ENCODE measurements around the gene P2RY4. TPM values are rescaled to one million over a fixed set of nuclear protein-coding genes. Genes with fewer than 3 reads are reported as not detected.

The P2RY4 gene
- total and polyA plus RNA-seq, 2 of the 4 experiments (the other 2 are of a cell fraction), result 0.14 TPM; not detected in 1

DNA sequence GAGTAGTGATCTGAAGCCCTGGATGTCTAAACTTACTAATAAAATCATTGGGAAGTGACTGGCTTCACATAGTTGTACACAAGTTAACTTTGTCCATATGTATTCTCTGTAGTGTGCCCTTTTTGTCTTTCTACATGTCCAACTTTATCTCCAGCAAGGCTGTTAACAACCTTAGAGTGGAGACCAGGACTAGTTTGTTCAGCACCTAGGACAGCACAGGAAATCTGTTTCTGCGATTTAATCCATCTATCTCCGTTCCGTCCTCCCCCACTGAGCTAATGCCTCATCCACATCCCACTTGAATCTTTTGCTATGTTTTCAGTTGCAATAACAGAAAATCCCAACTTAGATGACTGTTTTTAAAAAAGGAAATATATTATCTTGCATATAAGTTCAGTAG, 4.8 kb upstream of the P2RY4 start:
- no CpG with 5 or more reads among the region's 3 CpGs for WGBS, 2 experiments (ENCODE audit: extremely low coverage in 2 of 2, insufficient read length in 1 of 2)
- CTCF ChIA-PET, result no interaction called here
- intact Hi-C loops (cut with micrococcal nuclease), result no loop called here

More for the DNA sequence above, 4.8 kb upstream of the P2RY4 start:
- Histone ChIP-seq H3K9me1 (ENCODE audit: insufficient read depth, low read length) (no peaks in the 10 kb centered on the region), H4K5ac (ENCODE audit: low read depth, low read length) (no peak overlapping the region), H4K20me1 (ENCODE audit: insufficient read depth, low read length) (no peaks in the 10 kb centered on the region), H3K27ac (ENCODE audit: insufficient read depth, low read length) (no peak overlapping the region), H3K27me3 (ENCODE audit: control insufficient read depth, insufficient read depth, low read length) (peaks cover 11% of the 10 kb centered on the region), H2AK9ac (replicated peaks; ENCODE audit: low read depth, low read length, poor library complexity) (no peak overlapping the region), H3K4me1 (ENCODE audit: control insufficient read depth, insufficient read depth, low read length) (no peaks in the 10 kb centered on the region), H3K9me3 (ENCODE audit: control insufficient read depth, insufficient read depth, low read length) (no peaks in the 10 kb centered on the region), H2BK15ac (ENCODE audit: low read depth, low read length) (no peak overlapping the region), H4K91ac (ENCODE audit: insufficient read depth, low read depth, low read length) (no peak overlapping the region), H2BK120ac (ENCODE audit: low read depth, low read length) (no peak overlapping the region), H3K4me3 (ENCODE audit: insufficient read depth, low read depth, low read length) (no peak overlapping the region), H3K4ac (ENCODE audit: low read depth, low read length) (no peak overlapping the region), H2BK20ac (ENCODE audit: low read depth, low read length) (no peak overlapping the region), H3K18ac (ENCODE audit: low read depth, low read length) (no peak overlapping the region), H3K4me2 (ENCODE audit: low read depth, low read length) (no peak overlapping the region), H3K14ac (replicated peaks; ENCODE audit: low read depth, low read length) (no peak overlapping the region), H3K9ac (ENCODE audit: low read depth, low read length) (no peak overlapping the region), H3K23ac (ENCODE audit: low read depth, low read length) (no peak overlapping the region), H2AFZ (replicated peaks; ENCODE audit: low read length, poor library complexity) (no peak overlapping the region), H3K36me3 (ENCODE audit: control insufficient read depth, insufficient read depth, low read length) (no peaks in the 10 kb centered on the region), H4K8ac (ENCODE audit: low read depth in 2 of 2, low read length in 2 of 2) (no peak overlapping the region), H3K79me1 (ENCODE audit: low read depth in 1 of 2, low read length in 2 of 2) (no peaks in the 10 kb centered on the region), H2BK5ac (ENCODE audit: low read depth, low read length, poor library complexity, severe bottlenecking) (no peak overlapping the region), H3K56ac (ENCODE audit: extremely low read depth, insufficient read depth, low read length) (no peak overlapping the region), H2AK5ac (ENCODE audit: low read depth, low read length) (no peak overlapping the region)
- no TSS peak for BruUV-seq (replicated peaks)
- POLR2A ChIA-PET (ENCODE audit: unreplicated experiment), result no interaction called here
- no peak for DNase-seq
- TF ChIP-seq CHD1 (IDR thresholded peaks at IDR 0.05; ENCODE audit: low read depth, low read length) (no peak), MAZ (IDR thresholded peaks at IDR 0.05; ENCODE audit: borderline replicate concordance, low read depth, low read length) (no peak), CEBPB (IDR thresholded peaks at IDR 0.05; ENCODE audit: low read depth, low read length) (no peak), MXI1 (IDR thresholded peaks at IDR 0.05; ENCODE audit: borderline replicate concordance, low read depth, low read length) (no peak), FOS (IDR thresholded peaks at IDR 0.05; ENCODE audit: low read depth, low read length) (no peak), RCOR1 (IDR thresholded peaks at IDR 0.05; ENCODE audit: insufficient replicate concordance, low read length) (no peak)
- TF ChIP-seq, protein P1, sequence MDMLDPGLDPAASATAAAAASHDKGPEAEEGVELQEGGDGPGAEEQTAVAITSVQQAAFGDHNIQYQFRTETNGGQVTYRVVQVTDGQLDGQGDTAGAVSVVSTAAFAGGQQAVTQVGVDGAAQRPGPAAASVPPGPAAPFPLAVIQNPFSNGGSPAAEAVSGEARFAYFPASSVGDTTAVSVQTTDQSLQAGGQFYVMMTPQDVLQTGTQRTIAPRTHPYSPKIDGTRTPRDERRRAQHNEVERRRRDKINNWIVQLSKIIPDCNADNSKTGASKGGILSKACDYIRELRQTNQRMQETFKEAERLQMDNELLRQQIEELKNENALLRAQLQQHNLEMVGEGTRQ (IDR thresholded peaks at IDR 0.05; ENCODE audit: low read depth, low read length), result no peak
- dilution Hi-C loops (cut with HindIII; ENCODE audit: low sequenced_read_pairs, unreplicated experiment), result no loop called here
- no peak for ATAC-seq (ENCODE audit: low read depth)
- in situ Hi-C loops (cut with MboI; ENCODE audit: low sequenced_read_pairs), result no loop called here

All from IMR-90 (cell line).